Astrocyte of the spinal cord (primary cell): ENCODE measurements around the gene POPDC2.

ENCODE experiments used
- DNase-seq: peaks from one replicate; pipeline ENCODE4 v3.0.0; 2011; ENCODE audit warnings: low read depth, low spot score
- H3K4me3 ChIP-seq: 2 replicates; pipeline ENCODE4 v1.5.1; 2011; ENCODE audit warnings: low read depth, mild to moderate bottlenecking, low read length, moderate library complexity
- in situ Hi-C: cut with HindIII; loops from 2 replicates; pipeline ENCODE4 v1.10.0; 2017; ENCODE audit warnings: low sequenced_read_pairs
- TF ChIP-seq, protein P1 (sequence below): IDR thresholded peaks from 2 replicates; pipeline ENCODE4 v1.5.1; 2012; ENCODE audit warnings: low read depth, mild to moderate bottlenecking, low read length, inconsistent platforms

The POPDC2 gene

GRCh38 chr3:119628390-119628789 lies 32.0 kb downstream of the POPDC2 start:
- H3K4me3 ChIP-seq, result no peak overlapping the region
- in situ Hi-C loops, result no loop called here
- no peak for DNase-seq
- TF ChIP-seq, protein P1, sequence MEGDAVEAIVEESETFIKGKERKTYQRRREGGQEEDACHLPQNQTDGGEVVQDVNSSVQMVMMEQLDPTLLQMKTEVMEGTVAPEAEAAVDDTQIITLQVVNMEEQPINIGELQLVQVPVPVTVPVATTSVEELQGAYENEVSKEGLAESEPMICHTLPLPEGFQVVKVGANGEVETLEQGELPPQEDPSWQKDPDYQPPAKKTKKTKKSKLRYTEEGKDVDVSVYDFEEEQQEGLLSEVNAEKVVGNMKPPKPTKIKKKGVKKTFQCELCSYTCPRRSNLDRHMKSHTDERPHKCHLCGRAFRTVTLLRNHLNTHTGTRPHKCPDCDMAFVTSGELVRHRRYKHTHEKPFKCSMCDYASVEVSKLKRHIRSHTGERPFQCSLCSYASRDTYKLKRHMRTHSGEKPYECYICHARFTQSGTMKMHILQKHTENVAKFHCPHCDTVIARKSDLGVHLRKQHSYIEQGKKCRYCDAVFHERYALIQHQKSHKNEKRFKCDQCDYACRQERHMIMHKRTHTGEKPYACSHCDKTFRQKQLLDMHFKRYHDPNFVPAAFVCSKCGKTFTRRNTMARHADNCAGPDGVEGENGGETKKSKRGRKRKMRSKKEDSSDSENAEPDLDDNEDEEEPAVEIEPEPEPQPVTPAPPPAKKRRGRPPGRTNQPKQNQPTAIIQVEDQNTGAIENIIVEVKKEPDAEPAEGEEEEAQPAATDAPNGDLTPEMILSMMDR, result no peak

GRCh38 chr3:119627461-119627860 lies 32.9 kb downstream of the POPDC2 start:
- in situ Hi-C loops, result no loop called here
- DNase-seq, result no peak
- H3K4me3 ChIP-seq, result no peak overlapping the region
- TF ChIP-seq, protein P1, result no peak

DNA sequence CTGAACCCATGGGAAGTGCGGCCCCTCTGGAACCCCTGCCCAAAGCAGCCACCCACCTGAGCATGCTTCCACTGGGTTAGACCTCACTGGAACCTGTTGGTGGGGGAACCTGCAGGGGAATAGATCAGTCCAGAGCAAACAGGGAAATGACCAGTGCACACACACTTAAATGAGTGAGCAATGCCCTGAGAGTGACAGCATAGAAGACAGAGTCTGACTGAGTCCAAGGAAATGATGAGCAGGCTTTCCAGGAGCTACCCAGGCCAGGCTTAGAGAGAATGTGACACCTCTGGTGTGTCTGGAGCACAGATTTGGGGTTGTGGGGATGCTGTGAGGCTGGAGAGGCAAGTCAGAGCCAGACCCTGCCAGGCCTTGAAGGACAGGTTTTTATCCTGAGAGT lies 34.2 kb downstream of the POPDC2 start:
- TF ChIP-seq, protein P1, result no peak
- DNase-seq, result no peak
- in situ Hi-C loops, result no loop called here
- no peak overlapping the region for H3K4me3 ChIP-seq

- in situ Hi-C loops, result no loop called here
- H3K4me3 ChIP-seq, result no peak overlapping the region
- TF ChIP-seq, protein P1, result no peak
- DNase-seq, result no peak
Observed at GRCh38 chr3:119625451-119626153, 34.8 kb downstream of the POPDC2 start.

GRCh38 chr3:119624002-119624720 lies 36.2 kb downstream of the POPDC2 start:
- in situ Hi-C loops, result no loop called here

DNA sequence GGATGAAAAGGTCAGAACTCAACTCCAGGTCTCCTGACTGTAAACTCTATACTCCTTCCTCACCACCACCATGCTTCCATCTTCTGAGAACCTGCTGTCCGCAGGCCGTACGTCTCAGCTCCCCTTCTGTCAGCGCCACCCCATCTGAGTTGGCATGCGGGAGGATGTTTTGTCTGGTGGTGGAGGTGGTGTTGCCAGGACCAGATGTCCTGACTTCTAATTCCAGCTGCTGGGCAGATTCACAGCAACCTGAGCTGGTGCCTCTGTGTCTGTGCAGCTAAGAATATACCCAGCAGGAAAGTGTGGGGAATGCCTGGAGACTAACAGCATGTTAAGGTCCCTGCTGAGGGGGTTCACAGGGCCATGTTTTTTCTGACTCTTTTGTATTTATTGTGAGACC lies 39.5 kb downstream of the POPDC2 start:
- no peak for DNase-seq
- H3K4me3 ChIP-seq, result no peak overlapping the region
- TF ChIP-seq, protein P1, result no peak
- in situ Hi-C loops, result no loop called here

More at GRCh38 chr3:119624002-119624720, 36.2 kb downstream of the POPDC2 start:
- TF ChIP-seq, protein P1, result no peak
- no peak overlapping the region for H3K4me3 ChIP-seq
- no peak for DNase-seq
